Measurements from ENCODE around the gene AHSP. TPM values are rescaled to one million over a fixed set of nuclear protein-coding genes. Genes with fewer than 3 reads are reported as not detected.

The AHSP gene, protein sequence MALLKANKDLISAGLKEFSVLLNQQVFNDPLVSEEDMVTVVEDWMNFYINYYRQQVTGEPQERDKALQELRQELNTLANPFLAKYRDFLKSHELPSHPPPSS
- not detected for total RNA-seq

GRCh38 chr16:31527734-31528274 lies at the start of gene AHSP:
AHSP (plus strand) TSS chr16:31527900; CDS start chr16:31528140, 240 bp downstream.

GRCh38 chr16:31483081-31483480 lies 44.6 kb upstream of the AHSP start, which contains the start of gene SLC5A2:
SLC5A2 (plus strand) TSS chr16:31483123; CDS start chr16:31483137, 14 bp downstream.

GRCh38 chr16:31507929-31508705 lies 19.6 kb upstream of the AHSP start, which contains the start of gene RUSF1:
RUSF1 (minus strand) TSS chr16:31508391; CDS start chr16:31508373, 18 bp downstream.

Other genes with a start within 250 kb of the AHSP start
- 1 to 10 TPM; 3.2 to 3.3 TPM for gene ITGAX, start 172.7 kb upstream of the AHSP start, total RNA-seq
- not detected for gene ITGAD, start 134.6 kb upstream of the AHSP start, total RNA-seq
- gene COX6A2, start 99.5 kb upstream of the AHSP start, total RNA-seq = not detected
- gene ZNF843, start 85.1 kb upstream of the AHSP start, total RNA-seq = under 1 TPM; 0.08 to 0.26 TPM
- gene ARMC5, start 68.4 kb upstream of the AHSP start, total RNA-seq = 10 to 100 TPM; 10.7 to 10.8 TPM
- gene TGFB1I1, start 55.7 kb upstream of the AHSP start, total RNA-seq = under 1 TPM; 0.48 to 0.60 TPM
- gene SLC5A2, start 44.8 kb upstream of the AHSP start, total RNA-seq = under 1 TPM; 0.17 to 0.28 TPM
- 10 to 100 TPM; 42.2 to 44.0 TPM for gene RUSF1, start 19.5 kb upstream of the AHSP start, total RNA-seq